ENCODE results near the gene TCP11L1.
"Not testable (repeated sequence)": the region's sequence is repeated elsewhere in the genome, so short reads cannot be mapped to it uniquely, and the experiment has no call there.

- TF ChIP-seq, protein P1, sequence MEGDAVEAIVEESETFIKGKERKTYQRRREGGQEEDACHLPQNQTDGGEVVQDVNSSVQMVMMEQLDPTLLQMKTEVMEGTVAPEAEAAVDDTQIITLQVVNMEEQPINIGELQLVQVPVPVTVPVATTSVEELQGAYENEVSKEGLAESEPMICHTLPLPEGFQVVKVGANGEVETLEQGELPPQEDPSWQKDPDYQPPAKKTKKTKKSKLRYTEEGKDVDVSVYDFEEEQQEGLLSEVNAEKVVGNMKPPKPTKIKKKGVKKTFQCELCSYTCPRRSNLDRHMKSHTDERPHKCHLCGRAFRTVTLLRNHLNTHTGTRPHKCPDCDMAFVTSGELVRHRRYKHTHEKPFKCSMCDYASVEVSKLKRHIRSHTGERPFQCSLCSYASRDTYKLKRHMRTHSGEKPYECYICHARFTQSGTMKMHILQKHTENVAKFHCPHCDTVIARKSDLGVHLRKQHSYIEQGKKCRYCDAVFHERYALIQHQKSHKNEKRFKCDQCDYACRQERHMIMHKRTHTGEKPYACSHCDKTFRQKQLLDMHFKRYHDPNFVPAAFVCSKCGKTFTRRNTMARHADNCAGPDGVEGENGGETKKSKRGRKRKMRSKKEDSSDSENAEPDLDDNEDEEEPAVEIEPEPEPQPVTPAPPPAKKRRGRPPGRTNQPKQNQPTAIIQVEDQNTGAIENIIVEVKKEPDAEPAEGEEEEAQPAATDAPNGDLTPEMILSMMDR (tag by site-specific recombination; IDR thresholded peaks at IDR 0.05): not testable (repeated sequence)
- TF ChIP-seq YY1 (tag by site-specific recombination; IDR thresholded peaks at IDR 0.05); ZNF610 (tag by site-specific recombination; IDR thresholded peaks at IDR 0.05; ENCODE audit: borderline replicate concordance); ATF2 (tag by site-specific recombination; IDR thresholded peaks at IDR 0.05; ENCODE audit: low read depth); ZBTB10 (tag by site-specific recombination; IDR thresholded peaks at IDR 0.05); ZNF302 (tag by site-specific recombination; IDR thresholded peaks at IDR 0.05; ENCODE audit: low read depth): not testable (repeated sequence)
- TF ChIP-seq, protein P2, sequence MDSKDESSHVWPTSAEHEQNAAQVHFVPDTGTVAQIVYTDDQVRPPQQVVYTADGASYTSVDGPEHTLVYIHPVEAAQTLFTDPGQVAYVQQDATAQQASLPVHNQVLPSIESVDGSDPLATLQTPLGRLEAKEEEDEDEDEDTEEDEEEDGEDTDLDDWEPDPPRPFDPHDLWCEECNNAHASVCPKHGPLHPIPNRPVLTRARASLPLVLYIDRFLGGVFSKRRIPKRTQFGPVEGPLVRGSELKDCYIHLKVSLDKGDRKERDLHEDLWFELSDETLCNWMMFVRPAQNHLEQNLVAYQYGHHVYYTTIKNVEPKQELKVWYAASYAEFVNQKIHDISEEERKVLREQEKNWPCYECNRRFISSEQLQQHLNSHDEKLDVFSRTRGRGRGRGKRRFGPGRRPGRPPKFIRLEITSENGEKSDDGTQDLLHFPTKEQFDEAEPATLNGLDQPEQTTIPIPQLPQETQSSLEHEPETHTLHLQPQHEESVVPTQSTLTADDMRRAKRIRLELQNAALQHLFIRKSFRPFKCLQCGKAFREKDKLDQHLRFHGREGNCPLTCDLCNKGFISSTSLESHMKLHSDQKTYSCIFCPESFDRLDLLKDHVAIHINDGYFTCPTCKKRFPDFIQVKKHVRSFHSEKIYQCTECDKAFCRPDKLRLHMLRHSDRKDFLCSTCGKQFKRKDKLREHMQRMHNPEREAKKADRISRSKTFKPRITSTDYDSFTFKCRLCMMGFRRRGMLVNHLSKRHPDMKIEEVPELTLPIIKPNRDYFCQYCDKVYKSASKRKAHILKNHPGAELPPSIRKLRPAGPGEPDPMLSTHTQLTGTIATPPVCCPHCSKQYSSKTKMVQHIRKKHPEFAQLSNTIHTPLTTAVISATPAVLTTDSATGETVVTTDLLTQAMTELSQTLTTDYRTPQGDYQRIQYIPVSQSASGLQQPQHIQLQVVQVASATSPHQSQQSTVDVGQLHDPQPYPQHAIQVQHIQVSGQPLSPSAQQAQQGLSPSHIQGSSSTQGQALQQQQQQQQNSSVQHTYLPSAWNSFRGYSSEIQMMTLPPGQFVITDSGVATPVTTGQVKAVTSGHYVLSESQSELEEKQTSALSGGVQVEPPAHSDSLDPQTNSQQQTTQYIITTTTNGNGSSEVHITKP (tag by site-specific recombination; IDR thresholded peaks at IDR 0.05): not testable (repeated sequence)
Measured at GRCh38 chr11:33122696-33123095, 83.3 kb downstream of the TCP11L1 start.
